ENCODE measurements around the gene OTOA.

- no peak for TF ChIP-seq ASH2L (IDR thresholded peaks at IDR 0.05; ENCODE audit: low read length)
- no peak for TF ChIP-seq CTCF (IDR thresholded peaks at IDR 0.05; ENCODE audit: control extremely low read depth in 1 of 3, insufficient read depth in 1 of 3, low read depth in 1 of 3, low read length in 3 of 3)
- TF ChIP-seq CBX8 (IDR thresholded peaks at IDR 0.05; ENCODE audit: borderline replicate concordance, low read depth, low read length), result no peak
- no peak for TF ChIP-seq JUN (IDR thresholded peaks at IDR 0.05; ENCODE audit: low read depth, low read length)
- no peak for TF ChIP-seq FOSL1 (IDR thresholded peaks at IDR 0.05; ENCODE audit: insufficient read depth, low read depth, low read length)
- no peak for TF ChIP-seq EZH2 (IDR thresholded peaks at IDR 0.05; ENCODE audit: low read depth, low read length, severe bottlenecking)
Observed at GRCh38 chr16:21723532-21723931, 59.8 kb downstream of the OTOA start.

Measured in H1 (cell line).